Hepatocyte (in vitro differentiated cells): Measurements from ENCODE around the gene PFN3.

Source experiments
- EZH2 ChIP-seq: fragments of 200-600 bp; sonication (generic); IDR thresholded peaks from 2 replicates; pipeline ENCODE4 v1.6.1; 2016; ENCODE audit warnings: antibody characterized with exemption, mild to moderate bottlenecking, borderline replicate concordance
- EZH2phosphoT487 ChIP-seq: fragments of 200-600 bp; sonication (generic); IDR thresholded peaks from one replicate; pipeline ENCODE4 v1.6.1; 2018; ENCODE audit warnings: antibody characterized with exemption, mild to moderate bottlenecking, low read depth, moderate library complexity; ENCODE audit not compliant: unreplicated experiment, severe bottlenecking
- TF ChIP-seq, protein P1 (sequence below): fragments of 200-600 bp; sonication (generic); IDR thresholded peaks from 2 replicates; pipeline ENCODE4 v1.5.1; 2016; ENCODE audit warnings: antibody characterized with exemption, mild to moderate bottlenecking; ENCODE audit not compliant: poor library complexity

GRCh38 chr5:177448244-177448950 lies 47.9 kb upstream of the PFN3 start:
- TF ChIP-seq, protein P1, sequence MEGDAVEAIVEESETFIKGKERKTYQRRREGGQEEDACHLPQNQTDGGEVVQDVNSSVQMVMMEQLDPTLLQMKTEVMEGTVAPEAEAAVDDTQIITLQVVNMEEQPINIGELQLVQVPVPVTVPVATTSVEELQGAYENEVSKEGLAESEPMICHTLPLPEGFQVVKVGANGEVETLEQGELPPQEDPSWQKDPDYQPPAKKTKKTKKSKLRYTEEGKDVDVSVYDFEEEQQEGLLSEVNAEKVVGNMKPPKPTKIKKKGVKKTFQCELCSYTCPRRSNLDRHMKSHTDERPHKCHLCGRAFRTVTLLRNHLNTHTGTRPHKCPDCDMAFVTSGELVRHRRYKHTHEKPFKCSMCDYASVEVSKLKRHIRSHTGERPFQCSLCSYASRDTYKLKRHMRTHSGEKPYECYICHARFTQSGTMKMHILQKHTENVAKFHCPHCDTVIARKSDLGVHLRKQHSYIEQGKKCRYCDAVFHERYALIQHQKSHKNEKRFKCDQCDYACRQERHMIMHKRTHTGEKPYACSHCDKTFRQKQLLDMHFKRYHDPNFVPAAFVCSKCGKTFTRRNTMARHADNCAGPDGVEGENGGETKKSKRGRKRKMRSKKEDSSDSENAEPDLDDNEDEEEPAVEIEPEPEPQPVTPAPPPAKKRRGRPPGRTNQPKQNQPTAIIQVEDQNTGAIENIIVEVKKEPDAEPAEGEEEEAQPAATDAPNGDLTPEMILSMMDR: no peak
- TF ChIP-seq EZH2 (no peak), EZH2phosphoT487 (no peak)
